Jurkat, Clone E6-1 (cell line): ENCODE results near the gene MCCC2.
"Not testable (repeated sequence)": the region's sequence is repeated elsewhere in the genome, so short reads cannot be mapped to it uniquely, and the experiment has no call there.

Experiments
- DNase-seq: peaks from one replicate; pipeline ENCODE4 v3.0.0-alpha.2; 2011; ENCODE audit warnings: low read depth, low spot score
- H3K4me3 ChIP-seq: 2 replicates; pipeline ENCODE4 v1.5.1; 2011; ENCODE audit warnings: mild to moderate bottlenecking, low read length, control low read depth, moderate library complexity

Gene MCCC2

GRCh38 chr5:71591100-71591499 is 4.0 kb downstream of the MCCC2 start:
- DNase-seq = no peak
- H3K4me3 ChIP-seq = no peak overlapping the region

- no peak overlapping the region for H3K4me3 ChIP-seq
- DNase-seq = no peak
Observed at GRCh38 chr5:71596169-71596568, 9.0 kb downstream of the MCCC2 start.

- H3K4me3 ChIP-seq = no peak overlapping the region
- no peak for DNase-seq
Observed at GRCh38 chr5:71597001-71597400, 9.9 kb downstream of the MCCC2 start.

GRCh38 chr5:71600783-71601182 is 13.6 kb downstream of the MCCC2 start:
- no peak for DNase-seq
- no peak overlapping the region for H3K4me3 ChIP-seq

- peak; percentile 78 for DNase-seq
- no peak overlapping the region for H3K4me3 ChIP-seq
Observed at GRCh38 chr5:71601222-71602026, 14.3 kb downstream of the MCCC2 start.

- H3K4me3 ChIP-seq, DNase-seq: not testable (repeated sequence)
Observed at GRCh38 chr5:71609916-71610315, 22.8 kb downstream of the MCCC2 start.

GRCh38 chr5:71615809-71616208 is 28.7 kb downstream of the MCCC2 start:
- no peak for DNase-seq
- H3K4me3 ChIP-seq = no peak overlapping the region

- DNase-seq = no peak
- no peak overlapping the region for H3K4me3 ChIP-seq
Observed at GRCh38 chr5:71620630-71621029, 33.5 kb downstream of the MCCC2 start.

GRCh38 chr5:71621268-71621667 is 34.1 kb downstream of the MCCC2 start:
- H3K4me3 ChIP-seq = no peak overlapping the region
- no peak for DNase-seq

GRCh38 chr5:71621741-71622140 is 34.6 kb downstream of the MCCC2 start:
- H3K4me3 ChIP-seq = no peak overlapping the region
- DNase-seq = no peak

GRCh38 chr5:71623221-71623794 is 36.2 kb downstream of the MCCC2 start:
- no peak for DNase-seq
- no peak overlapping the region for H3K4me3 ChIP-seq

GRCh38 chr5:71629950-71630349 is 42.8 kb downstream of the MCCC2 start:
- H3K4me3 ChIP-seq = no peak overlapping the region
- no peak for DNase-seq

- DNase-seq = no peak
- H3K4me3 ChIP-seq = no peak overlapping the region
Observed at GRCh38 chr5:71631070-71631469, 43.9 kb downstream of the MCCC2 start.

- no peak for DNase-seq
- no peak overlapping the region for H3K4me3 ChIP-seq
Observed at GRCh38 chr5:71632168-71632567, 45.0 kb downstream of the MCCC2 start.

- H3K4me3 ChIP-seq = no peak overlapping the region
- DNase-seq = no peak
Observed at GRCh38 chr5:71633255-71634155, 46.4 kb downstream of the MCCC2 start.

- H3K4me3 ChIP-seq = no peak overlapping the region
- DNase-seq = no peak
Observed at GRCh38 chr5:71637133-71637532, 50.0 kb downstream of the MCCC2 start.

GRCh38 chr5:71640408-71640807 is 53.3 kb downstream of the MCCC2 start:
- no peak overlapping the region for H3K4me3 ChIP-seq
- no peak for DNase-seq

GRCh38 chr5:71645030-71645429 is 57.9 kb downstream of the MCCC2 start:
- no peak overlapping the region for H3K4me3 ChIP-seq
- DNase-seq = no peak

GRCh38 chr5:71650940-71651339 is 63.8 kb downstream of the MCCC2 start:
- not testable (repeated sequence) for DNase-seq, H3K4me3 ChIP-seq

- H3K4me3 ChIP-seq = no peak overlapping the region
- DNase-seq = no peak
Observed at GRCh38 chr5:71651579-71651978, 64.4 kb downstream of the MCCC2 start.
